ENCODE measurements around the gene ATP6AP1. TPM values are rescaled to one million over a fixed set of nuclear protein-coding genes. Genes with fewer than 3 reads are reported as not detected.

The ATP6AP1 gene
- total and polyA plus RNA-seq, 9 of the 15 experiments (the other 6 are each of a cell fraction or from before 2014, with no cell fraction given), result 8.3 to 90.5 (median 52.9) TPM

GRCh38 chrX:154481911-154482601, 53.6 kb downstream of the ATP6AP1 start:
- in situ Hi-C loops (cut with MboI) (no loop called here), intact Hi-C loops (cut with micrococcal nuclease) (loop anchor here (5.0 kb wide), 1 partner anchor 35 kb away; the partner anchor contains the start of gene FAM3A)
- Histone ChIP-seq H3K4me1 (replicated peaks in 1 of 2; ENCODE audit: control insufficient read depth in 2 of 2, insufficient read depth in 2 of 2, low read length in 2 of 2) (peaks cover 52 to 76% of the 10 kb centered on the region in 2 experiments), H3K4me2 (ENCODE audit: insufficient read depth, low read length) (no peak overlapping the region), H3K27ac (ENCODE audit: extremely low read depth, low read depth, low read length) (peak overlapping the region; percentile 87; the same call in 2 of the 3 replicates), H3K36me3 (ENCODE audit: control insufficient read depth, insufficient read depth, low read length) (peaks cover 31% of the 10 kb centered on the region), H3K9me3 (replicated peaks; ENCODE audit: control insufficient read depth, insufficient read depth, low read depth, low read length) (no peaks in the 10 kb centered on the region), H3K27me3 (ENCODE audit: control insufficient read depth in 2 of 2, insufficient read depth in 2 of 2, low read length in 2 of 2) (no peaks in the 10 kb centered on the region), H3K79me2 (ENCODE audit: control insufficient read depth, insufficient read depth, low read length) (peaks cover 49% of the 10 kb centered on the region), H3K9ac (ENCODE audit: insufficient read depth in 1 of 2, low read depth in 2 of 2, low read length in 2 of 2) (peak overlapping the region in 1 of 2 experiments; percentile 88; a peak in 2 of 4 replicates), H3K4me3 (no peak overlapping the region), H4K20me1 (replicated peaks; ENCODE audit: control insufficient read depth, insufficient read depth, low read length) (no peaks in the 10 kb centered on the region), H3K9me1 (ENCODE audit: control insufficient read depth, insufficient read depth, low read length) (no peaks in the 10 kb centered on the region), H2AFZ (ENCODE audit: low read depth, low read length) (0 out of 2 replicates have a peak overlapping the region, but pooled peaks have one; percentile 26)
- BruUV-seq (replicated peaks), result no TSS peak
- WGBS (ENCODE audit: insufficient coverage, low coverage, missing lambda C conversion rate), result 73% methylated on average over 11 of the region's 14 CpGs
- DNase-seq (ENCODE audit: extremely low read depth in 1 of 4, low spot score in 3 of 4) (no peak), ATAC-seq (no peak), FAIRE-seq (no peak)
- ChIA-PET POLR2A (interaction anchor here (0.6 to 1.7 kb wide), 5 partner anchors 8 to 174 kb away, joined by 3 to 7 read pairs (median 4); partner anchors contain the start of gene SLC10A3), CTCF (ENCODE audit: low intra/inter-chr PET ratio) (no interaction called here)
- TF ChIP-seq USF2 (CRISPR knock-in tag; IDR thresholded peaks at IDR 0.05), result 0 out of 2 replicates have a peak, but pooled peaks have one; percentile 7
- TF ChIP-seq RAD51 (IDR thresholded peaks at IDR 0.05; ENCODE audit: borderline replicate concordance, low read depth), result peak; percentile 56; the same call in 1 of the 2 replicates
- TF ChIP-seq ZNF175 (CRISPR knock-in tag; IDR thresholded peaks at IDR 0.05; ENCODE audit: low read depth), result no peak
- no peak for TF ChIP-seq SREBF2 (CRISPR knock-in tag; IDR thresholded peaks at IDR 0.05)

All from K562 (cell line).